ENCODE data around the gene LRRN2.

LRRN2 gene

GRCh38 chr1:204670152-204670927, 15.2 kb downstream of the LRRN2 start:
- DNase-seq, result no peak
- Mint-ChIP-seq H3K4me3 (no peak overlapping the region), H3K27me3 (no peaks in the 10 kb centered on the region), H3K4me1 (ENCODE audit: low read depth) (no peaks in the 10 kb centered on the region), H3K36me3 (ENCODE audit: low read depth) (no peaks in the 10 kb centered on the region), H3K9me3 (no peaks in the 10 kb centered on the region), H3K27ac (no peak overlapping the region)

GRCh38 chr1:204669579-204669978, 16.0 kb downstream of the LRRN2 start:
- no peaks in the 10 kb centered on the region for H3K36me3 Mint-ChIP-seq (ENCODE audit: low read depth)
- no peaks in the 10 kb centered on the region for H3K4me1 Mint-ChIP-seq (ENCODE audit: low read depth)
- no peak for DNase-seq
- no peak overlapping the region for H3K4me3 Mint-ChIP-seq
- no peak overlapping the region for H3K27ac Mint-ChIP-seq
- H3K9me3 Mint-ChIP-seq, result no peaks in the 10 kb centered on the region
- H3K27me3 Mint-ChIP-seq, result no peaks in the 10 kb centered on the region

DNA sequence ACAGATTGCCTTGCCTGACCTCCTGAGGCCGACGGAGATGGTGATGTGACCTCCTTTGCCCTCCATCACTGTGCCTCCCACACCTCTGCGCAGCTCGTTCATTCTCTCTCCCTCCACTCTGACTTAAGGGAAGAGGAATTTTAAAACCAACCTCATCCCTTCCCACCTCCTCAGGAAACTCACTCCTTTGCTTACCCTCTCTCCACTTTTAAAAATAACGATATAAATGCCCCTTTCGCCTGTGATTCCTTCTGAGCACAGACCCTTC, 21.2 kb downstream of the LRRN2 start:
- DNase-seq, result no peak
- Mint-ChIP-seq H3K27ac (no peak overlapping the region), H3K4me1 (ENCODE audit: low read depth) (no peaks in the 10 kb centered on the region), H3K27me3 (no peaks in the 10 kb centered on the region), H3K9me3 (no peaks in the 10 kb centered on the region), H3K36me3 (ENCODE audit: low read depth) (no peaks in the 10 kb centered on the region), H3K4me3 (no peak overlapping the region)

GRCh38 chr1:204663644-204664383, 21.7 kb downstream of the LRRN2 start:
- no peak overlapping the region for H3K4me3 Mint-ChIP-seq
- no peaks in the 10 kb centered on the region for H3K27me3 Mint-ChIP-seq
- H3K4me1 Mint-ChIP-seq (ENCODE audit: low read depth), result no peaks in the 10 kb centered on the region
- H3K36me3 Mint-ChIP-seq (ENCODE audit: low read depth), result no peaks in the 10 kb centered on the region
- no peaks in the 10 kb centered on the region for H3K9me3 Mint-ChIP-seq
- DNase-seq, result no peak
- no peak overlapping the region for H3K27ac Mint-ChIP-seq

DNA sequence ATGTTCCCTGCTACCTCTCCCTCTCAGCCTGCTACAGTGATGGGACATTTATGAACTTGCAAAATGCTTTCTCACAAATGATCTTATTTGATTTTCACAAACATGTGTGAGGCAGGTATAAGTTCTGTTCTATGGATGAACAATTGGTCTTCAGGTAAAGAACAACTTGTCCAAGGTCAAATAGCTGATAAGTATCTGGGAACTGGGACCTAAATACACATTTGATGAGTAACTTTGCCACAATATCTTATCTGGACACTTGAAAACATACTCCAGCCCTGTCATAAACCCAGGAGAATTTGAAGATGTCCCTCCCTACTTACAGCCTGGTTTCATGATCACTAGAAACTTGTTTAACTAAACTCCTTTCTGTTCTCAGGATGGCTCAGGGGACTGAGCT, 23.0 kb downstream of the LRRN2 start:
- Mint-ChIP-seq H3K36me3 (ENCODE audit: low read depth) (no peaks in the 10 kb centered on the region), H3K27ac (no peak overlapping the region), H3K27me3 (peaks cover 3% of the 10 kb centered on the region), H3K4me3 (no peak overlapping the region), H3K9me3 (no peaks in the 10 kb centered on the region), H3K4me1 (ENCODE audit: low read depth) (no peaks in the 10 kb centered on the region)
- DNase-seq, result no peak

DNA sequence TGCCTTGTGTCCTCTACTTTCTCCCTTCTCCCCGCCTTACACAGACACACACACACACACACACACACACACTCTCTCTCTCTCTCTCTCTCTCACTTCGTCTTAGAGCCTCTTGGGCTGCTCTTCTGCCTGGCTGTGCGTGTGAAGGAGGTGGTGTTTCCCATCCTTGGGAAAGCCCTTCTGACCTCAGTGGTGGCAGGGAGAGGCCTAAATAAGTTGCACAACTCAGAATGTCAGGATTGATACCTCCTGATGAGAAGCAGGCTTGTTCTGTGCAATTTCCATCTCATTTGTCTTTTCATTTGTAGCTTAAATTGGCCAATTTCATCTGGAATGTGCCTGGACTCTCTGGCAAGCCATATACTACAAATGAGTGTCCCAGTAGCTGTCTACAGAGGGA, 25.0 kb downstream of the LRRN2 start:
- no peaks in the 10 kb centered on the region for H3K4me1 Mint-ChIP-seq (ENCODE audit: low read depth)
- H3K27ac Mint-ChIP-seq, result no peak overlapping the region
- H3K27me3 Mint-ChIP-seq, result peaks cover 4% of the 10 kb centered on the region
- no peak for DNase-seq
- no peaks in the 10 kb centered on the region for H3K9me3 Mint-ChIP-seq
- H3K36me3 Mint-ChIP-seq (ENCODE audit: low read depth), result no peaks in the 10 kb centered on the region
- no peak overlapping the region for H3K4me3 Mint-ChIP-seq

DNA sequence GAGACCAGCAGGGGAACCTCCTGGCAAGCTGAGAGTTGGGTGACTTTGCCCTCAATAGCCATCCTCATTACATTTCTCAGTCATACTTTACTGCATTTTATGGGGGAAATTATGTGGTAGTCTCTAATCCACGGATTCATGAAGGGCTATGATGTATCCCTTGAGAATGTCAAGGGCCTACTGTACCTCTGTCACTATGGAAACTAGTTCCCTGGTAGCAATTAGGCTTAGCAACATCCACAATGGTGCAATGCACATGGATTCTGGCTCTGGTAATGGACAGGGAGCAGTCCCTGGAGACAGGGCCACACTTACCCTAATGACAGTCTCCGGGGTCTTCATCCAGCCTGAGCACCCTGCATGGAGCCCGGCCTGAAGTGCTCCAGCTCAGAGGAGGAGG, 26.5 kb downstream of the LRRN2 start:
- H3K4me1 Mint-ChIP-seq (ENCODE audit: low read depth), result no peaks in the 10 kb centered on the region
- H3K4me3 Mint-ChIP-seq, result no peak overlapping the region
- DNase-seq, result no peak
- H3K27me3 Mint-ChIP-seq, result peaks cover 5% of the 10 kb centered on the region
- H3K9me3 Mint-ChIP-seq, result no peaks in the 10 kb centered on the region
- H3K36me3 Mint-ChIP-seq (ENCODE audit: low read depth), result no peaks in the 10 kb centered on the region
- no peak overlapping the region for H3K27ac Mint-ChIP-seq

DNA sequence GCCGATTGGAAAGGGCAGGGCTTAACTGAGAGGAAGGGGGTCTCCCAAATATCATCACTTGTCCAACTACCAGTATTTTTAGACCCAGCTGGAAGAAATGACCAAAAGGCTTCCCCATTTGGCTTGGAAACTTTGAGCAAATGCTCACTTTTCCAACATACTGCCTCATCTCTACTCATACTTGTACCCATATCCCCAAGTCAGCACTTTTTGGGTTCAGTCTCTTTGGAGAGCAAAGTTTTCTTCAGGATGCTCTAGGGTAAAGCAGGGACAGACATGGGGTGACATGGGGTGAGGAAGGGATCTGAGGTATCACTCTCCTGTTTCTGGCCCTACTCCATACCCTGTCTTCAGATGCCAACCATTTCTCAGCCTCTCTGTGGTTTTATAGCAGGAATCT, 27.2 kb downstream of the LRRN2 start:
- H3K36me3 Mint-ChIP-seq (ENCODE audit: low read depth), result no peaks in the 10 kb centered on the region
- no peaks in the 10 kb centered on the region for H3K9me3 Mint-ChIP-seq
- H3K4me1 Mint-ChIP-seq (ENCODE audit: low read depth), result no peaks in the 10 kb centered on the region

GRCh38 chr1:204653590-204654340, 31.8 kb downstream of the LRRN2 start:
- DNase-seq, result no peak

More for the DNA sequence above, 27.2 kb downstream of the LRRN2 start:
- Mint-ChIP-seq H3K27ac (no peak overlapping the region), H3K27me3 (peaks cover 5% of the 10 kb centered on the region), H3K4me3 (no peak overlapping the region)
- DNase-seq, result no peak

DNA sequence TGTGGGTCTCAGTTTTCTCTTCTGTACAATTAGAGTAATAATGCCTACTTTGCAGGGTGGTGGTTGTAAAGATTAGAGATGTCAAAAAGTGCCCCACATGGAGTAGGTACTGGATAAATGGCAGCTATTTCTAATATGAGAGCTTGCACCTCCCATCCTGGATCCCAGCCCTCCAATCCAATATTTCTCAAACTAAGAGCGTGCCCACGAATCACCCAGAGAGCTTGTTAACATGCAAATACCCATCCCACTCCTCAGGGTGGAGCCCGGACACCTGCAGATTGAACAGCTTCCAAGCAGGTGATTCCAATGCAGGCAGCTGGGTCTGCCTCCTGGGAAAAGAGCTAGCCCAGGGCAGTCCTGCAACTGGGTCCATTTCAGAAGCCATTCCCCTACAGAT, 33.0 kb downstream of the LRRN2 start:
- peaks cover 12% of the 10 kb centered on the region for H3K27me3 Mint-ChIP-seq
- H3K4me1 Mint-ChIP-seq (ENCODE audit: low read depth), result no peaks in the 10 kb centered on the region
- H3K36me3 Mint-ChIP-seq (ENCODE audit: low read depth), result no peaks in the 10 kb centered on the region
- H3K4me3 Mint-ChIP-seq, result no peak overlapping the region
- DNase-seq, result no peak
- no peaks in the 10 kb centered on the region for H3K9me3 Mint-ChIP-seq
- H3K27ac Mint-ChIP-seq, result no peak overlapping the region

More at GRCh38 chr1:204653590-204654340, 31.8 kb downstream of the LRRN2 start:
- H3K27me3 Mint-ChIP-seq, result peaks cover 15% of the 10 kb centered on the region
- H3K27ac Mint-ChIP-seq, result no peak overlapping the region
- no peaks in the 10 kb centered on the region for H3K9me3 Mint-ChIP-seq
- H3K4me1 Mint-ChIP-seq (ENCODE audit: low read depth), result no peaks in the 10 kb centered on the region
- no peaks in the 10 kb centered on the region for H3K36me3 Mint-ChIP-seq (ENCODE audit: low read depth)
- no peak overlapping the region for H3K4me3 Mint-ChIP-seq

DNA sequence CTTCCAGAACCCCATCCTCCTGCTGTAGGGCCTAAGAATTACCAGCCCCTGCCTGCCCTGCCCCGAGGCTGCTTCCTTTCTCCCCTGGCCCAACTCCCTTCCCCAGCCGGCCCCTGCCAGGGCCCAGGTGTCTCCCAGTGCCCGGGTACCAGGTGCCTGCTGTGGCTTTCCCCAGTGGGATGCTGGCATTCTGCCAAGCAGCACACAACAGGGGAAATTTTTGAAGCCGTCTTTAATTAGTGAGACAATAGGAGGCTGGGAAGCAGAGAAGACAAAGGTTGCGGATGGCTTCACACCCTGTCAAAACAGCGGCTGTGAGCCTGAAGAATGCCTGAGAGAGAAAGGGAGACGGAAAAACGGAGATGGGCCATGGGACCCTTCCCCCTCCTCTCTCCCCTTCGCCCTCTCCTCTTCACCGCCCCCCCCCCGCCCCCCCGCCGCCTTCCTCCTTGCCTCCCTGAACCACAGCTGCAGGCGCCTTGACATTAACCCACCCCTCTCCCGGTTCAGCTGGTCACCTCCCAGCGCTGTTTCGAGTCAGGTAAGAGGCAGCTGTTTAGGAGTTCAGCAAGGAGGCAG, 33.6 kb downstream of the LRRN2 start:
- Mint-ChIP-seq H3K9me3 (no peaks in the 10 kb centered on the region), H3K36me3 (ENCODE audit: low read depth) (no peaks in the 10 kb centered on the region), H3K4me1 (ENCODE audit: low read depth) (peaks cover 3% of the 10 kb centered on the region), H3K4me3 (no peak overlapping the region), H3K27ac (no peak overlapping the region), H3K27me3 (peaks cover 12% of the 10 kb centered on the region)
- no peak for DNase-seq

DNA sequence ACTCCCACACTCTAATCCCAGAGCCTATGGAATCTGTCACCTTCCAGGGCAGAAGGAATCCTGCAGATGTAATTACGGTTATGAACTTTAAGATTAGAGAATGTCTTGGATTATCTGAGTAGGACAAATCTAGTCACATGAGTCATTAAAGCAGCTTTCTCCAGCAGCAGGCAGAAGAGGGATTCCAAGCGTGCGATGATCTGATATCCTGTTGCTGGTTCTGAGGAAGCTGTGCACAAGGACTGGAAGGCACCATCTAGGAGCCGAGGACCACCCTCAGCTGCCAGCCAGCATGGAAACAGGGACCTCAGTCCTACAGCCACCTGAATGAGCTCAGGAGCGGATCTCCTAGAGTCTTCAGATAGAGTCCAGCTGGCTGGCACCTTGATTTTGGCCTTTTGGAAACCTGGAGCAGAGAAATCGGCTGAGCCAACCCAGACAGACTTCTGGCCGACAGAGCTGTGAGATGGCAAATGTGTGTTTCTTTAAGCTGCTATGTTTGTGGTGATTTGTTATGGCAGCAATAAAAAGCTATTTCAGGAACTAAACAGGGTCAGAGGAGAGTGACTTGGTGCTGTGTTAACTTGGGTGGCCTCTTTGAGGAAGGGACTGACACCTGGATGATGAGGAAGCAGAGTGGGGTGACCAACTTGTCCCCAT, 34.5 kb downstream of the LRRN2 start:
- H3K27ac Mint-ChIP-seq, result no peak overlapping the region
- peaks cover 3% of the 10 kb centered on the region for H3K4me1 Mint-ChIP-seq (ENCODE audit: low read depth)
- DNase-seq, result no peak
- H3K36me3 Mint-ChIP-seq (ENCODE audit: low read depth), result no peaks in the 10 kb centered on the region
- H3K4me3 Mint-ChIP-seq, result no peak overlapping the region
- peaks cover 12% of the 10 kb centered on the region for H3K27me3 Mint-ChIP-seq
- no peaks in the 10 kb centered on the region for H3K9me3 Mint-ChIP-seq

GRCh38 chr1:204649721-204650521, 35.6 kb downstream of the LRRN2 start:
- H3K27me3 Mint-ChIP-seq, result peaks cover 10% of the 10 kb centered on the region
- no peaks in the 10 kb centered on the region for H3K9me3 Mint-ChIP-seq
- no peak for DNase-seq
- peaks cover 3% of the 10 kb centered on the region for H3K4me1 Mint-ChIP-seq (ENCODE audit: low read depth)
- H3K36me3 Mint-ChIP-seq (ENCODE audit: low read depth), result no peaks in the 10 kb centered on the region
- no peak overlapping the region for H3K4me3 Mint-ChIP-seq
- H3K27ac Mint-ChIP-seq, result no peak overlapping the region

DNA sequence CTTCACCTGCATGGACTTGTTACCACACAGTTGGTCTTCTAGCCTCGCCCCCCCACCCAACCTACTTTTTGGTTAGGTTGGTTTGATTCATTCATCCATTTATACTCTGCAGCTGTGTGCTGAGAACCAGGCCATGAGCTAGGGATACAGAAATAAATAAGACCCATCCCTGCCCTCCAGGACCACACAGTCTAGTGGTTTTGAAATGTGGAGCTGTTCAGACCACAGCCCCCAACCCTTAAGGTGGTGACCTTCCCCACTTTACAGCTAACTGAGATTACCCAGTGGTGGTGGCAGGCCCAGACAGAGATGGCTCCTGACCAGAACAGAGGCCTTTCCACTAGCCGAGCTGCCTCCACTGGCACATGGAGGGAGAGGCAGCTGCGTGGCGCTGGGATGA, 37.0 kb downstream of the LRRN2 start:
- Mint-ChIP-seq H3K36me3 (ENCODE audit: low read depth) (no peaks in the 10 kb centered on the region), H3K4me3 (no peak overlapping the region), H3K4me1 (ENCODE audit: low read depth) (peaks cover 3% of the 10 kb centered on the region), H3K9me3 (no peaks in the 10 kb centered on the region), H3K27ac (no peak overlapping the region), H3K27me3 (peaks cover 10% of the 10 kb centered on the region)
- no peak for DNase-seq
